Raji (cell line): Measurements from ENCODE around the gene PON2.

Experiments used
- POLR2A ChIP-seq: IDR thresholded peaks from 2 replicates; pipeline ENCODE4 v1.6.1; 2011; ENCODE audit warnings: low read depth, low read length, control low read depth; ENCODE audit not compliant: insufficient read depth

The PON2 gene

DNA sequence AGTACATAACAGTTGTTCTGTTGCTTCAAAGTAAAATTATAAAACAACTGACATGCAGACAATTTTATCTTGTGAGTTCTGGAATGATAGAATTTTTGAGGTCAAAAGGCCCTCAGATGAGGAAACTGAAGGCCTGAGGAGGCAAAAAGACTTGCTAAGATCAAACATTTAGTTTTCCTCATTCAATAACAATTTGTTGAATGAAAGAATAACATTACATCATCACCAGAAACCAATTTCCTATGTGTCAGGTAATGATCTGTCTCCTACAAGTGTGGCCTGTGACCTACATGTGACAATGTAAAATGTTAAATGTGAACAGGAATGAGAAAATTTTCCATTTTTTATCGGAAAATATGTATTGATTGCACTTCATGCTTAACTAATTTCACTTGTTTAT lies 34.4 kb upstream of the PON2 start:
- no peak for TF ChIP-seq POLR2A

DNA sequence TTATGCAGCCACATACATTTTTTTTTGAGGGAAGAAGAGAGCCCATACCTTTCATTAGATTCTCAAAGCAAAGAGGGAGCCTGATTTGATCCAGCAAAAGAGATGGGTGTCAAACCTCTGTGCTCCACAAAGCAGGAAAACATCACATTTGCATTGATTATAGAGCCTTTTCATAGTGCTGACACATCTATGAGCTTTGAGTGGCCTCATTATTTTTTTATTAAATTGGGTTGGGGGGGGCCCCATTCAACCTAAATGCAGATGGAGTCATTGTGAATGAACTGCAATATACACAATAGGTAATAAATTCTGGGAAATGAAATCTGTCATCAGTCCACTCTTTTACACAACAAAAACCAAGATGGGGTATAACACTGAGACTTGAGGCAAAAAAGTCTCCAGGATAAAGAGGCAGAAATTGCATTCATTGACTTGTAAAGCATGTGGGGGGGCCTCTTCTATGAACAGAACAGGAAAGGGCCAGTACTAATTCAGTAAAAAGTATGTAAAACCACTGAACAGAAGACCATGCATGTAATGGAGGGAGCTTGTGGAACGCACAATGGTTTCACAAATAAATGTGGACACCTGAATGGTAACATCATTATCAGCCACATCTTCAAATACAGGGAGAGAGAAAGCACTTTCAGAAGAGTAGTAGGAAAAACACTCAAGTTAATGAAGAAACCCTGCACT lies 33.2 kb upstream of the PON2 start:
- TF ChIP-seq POLR2A = no peak

DNA sequence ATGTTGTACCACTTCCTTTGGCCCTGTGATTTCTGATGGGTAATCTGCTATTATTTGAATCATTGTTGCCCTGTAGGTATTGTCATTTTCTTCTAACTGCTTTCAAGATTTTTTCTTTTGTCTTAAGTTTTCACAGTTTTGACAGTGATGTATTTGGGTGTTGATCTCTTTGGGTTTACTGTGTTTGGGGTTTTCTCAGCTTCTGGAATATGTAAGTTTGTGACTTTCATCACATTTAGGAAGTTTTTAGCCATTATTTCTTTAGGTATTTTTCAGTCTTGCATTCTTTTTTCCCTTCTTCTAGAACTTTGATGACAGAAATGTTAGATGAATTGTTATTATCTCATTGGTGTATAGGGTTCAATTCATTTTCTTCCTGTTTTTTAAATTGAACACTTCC lies 23.1 kb upstream of the PON2 start:
- TF ChIP-seq POLR2A = no peak

DNA sequence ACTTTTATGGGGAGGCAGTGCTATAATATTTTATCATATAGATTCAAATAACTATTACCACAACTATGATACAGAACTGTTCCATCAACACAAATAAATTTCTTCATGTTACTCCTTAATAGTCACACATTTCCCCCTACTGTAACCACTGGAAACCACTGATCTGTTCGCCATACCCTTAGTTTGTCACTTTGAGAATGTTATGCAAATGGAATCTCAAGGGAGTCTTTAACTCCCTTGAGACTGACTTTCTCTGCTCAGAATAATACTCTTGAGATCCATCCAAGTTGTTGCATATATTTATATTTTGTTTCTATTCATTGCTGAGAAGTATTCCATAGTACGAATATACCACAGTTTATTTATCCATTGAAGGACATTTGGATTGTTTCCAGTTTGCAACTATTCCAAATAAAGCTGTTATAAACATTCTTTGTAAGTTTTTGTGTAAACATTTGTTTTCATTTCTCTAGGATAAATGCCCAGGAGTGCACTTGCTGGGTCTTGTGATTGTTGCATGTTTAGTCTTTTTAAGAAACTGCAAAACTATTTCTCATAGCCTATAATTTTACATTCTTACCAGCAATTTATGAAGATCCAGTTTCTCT lies 19.7 kb upstream of the PON2 start:
- no peak for TF ChIP-seq POLR2A

DNA sequence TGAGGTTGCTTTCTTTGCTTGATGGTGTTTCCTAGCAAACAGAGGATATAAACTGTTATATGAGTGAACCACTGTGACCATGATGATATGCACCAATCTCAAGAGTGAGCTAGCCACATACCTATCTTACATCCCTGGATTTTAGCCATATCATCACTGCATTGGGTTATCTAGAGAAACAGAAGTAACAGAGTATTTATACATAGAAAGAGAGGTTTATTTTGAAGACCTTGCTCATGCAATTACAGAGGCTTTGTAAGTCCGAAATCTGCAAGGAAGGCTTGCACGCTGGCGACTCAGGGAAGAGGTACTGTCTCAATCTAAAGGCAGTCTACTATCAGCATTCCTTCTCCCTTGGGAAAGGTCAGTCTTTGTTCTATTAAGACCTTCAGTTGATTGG lies 11.8 kb upstream of the PON2 start:
- no peak for TF ChIP-seq POLR2A

DNA sequence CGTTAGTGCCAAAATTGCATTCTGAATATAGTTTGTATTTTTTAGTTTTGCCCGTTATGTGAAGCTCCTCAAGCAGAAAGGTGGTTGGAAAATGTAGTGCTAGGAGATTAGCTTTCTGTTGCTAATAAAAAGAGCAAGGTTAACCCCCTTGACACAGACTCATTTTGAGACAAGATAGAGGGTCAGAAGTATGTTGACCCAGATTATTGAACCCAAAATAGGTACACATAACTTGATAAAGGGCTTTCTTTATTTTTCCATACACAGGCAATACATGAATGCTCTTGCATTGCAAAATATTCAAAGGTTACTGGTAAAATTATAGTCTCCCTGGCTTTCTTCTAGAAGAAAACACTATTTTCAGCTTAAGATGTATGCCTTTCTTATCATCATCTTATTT lies 10.0 kb upstream of the PON2 start:
- TF ChIP-seq POLR2A = no peak

DNA sequence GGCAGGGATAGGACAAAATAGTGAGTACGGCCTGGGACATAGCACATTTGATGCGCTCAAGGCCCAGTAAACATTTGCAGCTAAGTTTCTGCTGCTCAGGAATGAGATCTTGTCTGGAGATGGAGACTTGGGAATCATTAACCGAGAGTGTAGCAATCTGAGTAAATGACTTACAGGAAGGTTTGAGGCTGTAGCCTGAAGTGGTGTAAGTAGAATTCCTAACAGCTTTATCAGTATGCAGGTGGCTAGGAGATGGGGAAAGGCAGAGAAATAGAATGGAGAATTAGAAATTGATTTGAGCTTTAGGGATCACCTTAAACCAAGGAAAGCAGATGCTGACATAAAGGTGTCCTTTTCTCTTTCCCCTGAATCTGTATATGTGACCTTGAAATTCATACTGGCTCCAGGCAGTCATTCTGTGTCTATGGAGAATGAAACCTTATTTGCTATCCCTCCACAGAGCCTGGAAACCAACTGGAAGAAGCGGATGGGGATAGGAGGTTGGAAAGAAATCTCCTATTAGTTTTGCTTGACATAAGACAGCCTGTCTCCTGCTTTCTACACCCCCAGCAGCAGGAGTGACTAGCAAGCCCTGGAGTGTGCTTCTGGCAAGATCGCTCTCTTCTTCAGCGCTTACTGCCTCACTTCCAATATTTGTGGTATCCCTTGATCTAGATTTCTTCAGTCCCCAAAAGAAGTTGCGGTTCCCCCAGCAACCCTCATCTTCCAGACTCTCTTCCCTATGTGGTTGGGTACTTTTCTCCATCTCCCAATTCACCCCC lies 6.4 kb upstream of the PON2 start:
- no peak for TF ChIP-seq POLR2A

DNA sequence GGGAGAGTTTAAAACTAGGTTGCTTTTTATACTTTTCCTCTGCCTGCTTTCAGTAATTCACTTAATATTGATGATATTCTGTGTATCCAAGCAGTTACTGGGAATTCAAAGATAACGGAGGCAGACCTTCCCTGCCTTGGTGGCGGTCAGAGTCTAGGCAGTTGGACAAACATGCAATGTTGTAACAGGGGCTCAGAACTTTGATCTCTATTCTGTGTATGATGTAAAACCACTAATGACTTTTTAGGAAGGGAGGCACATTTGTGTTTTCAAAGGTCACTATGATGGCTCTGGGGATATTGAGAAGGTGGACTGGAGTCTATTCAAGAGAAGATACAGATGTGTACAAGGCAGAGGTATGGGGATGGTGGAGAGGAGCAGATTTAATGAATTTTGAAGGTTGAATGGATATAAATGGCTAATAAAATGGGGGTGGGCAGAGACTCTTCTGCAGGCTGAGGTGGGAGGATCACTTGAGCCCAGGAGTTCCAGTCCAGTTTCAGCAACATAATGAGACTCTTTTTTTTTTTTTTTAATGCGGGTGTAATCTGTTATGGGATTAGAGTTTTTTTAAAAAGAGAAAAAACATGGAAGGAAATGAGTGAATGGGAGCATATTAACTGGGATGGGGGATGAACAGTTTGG lies 5.7 kb upstream of the PON2 start:
- no peak for TF ChIP-seq POLR2A

DNA sequence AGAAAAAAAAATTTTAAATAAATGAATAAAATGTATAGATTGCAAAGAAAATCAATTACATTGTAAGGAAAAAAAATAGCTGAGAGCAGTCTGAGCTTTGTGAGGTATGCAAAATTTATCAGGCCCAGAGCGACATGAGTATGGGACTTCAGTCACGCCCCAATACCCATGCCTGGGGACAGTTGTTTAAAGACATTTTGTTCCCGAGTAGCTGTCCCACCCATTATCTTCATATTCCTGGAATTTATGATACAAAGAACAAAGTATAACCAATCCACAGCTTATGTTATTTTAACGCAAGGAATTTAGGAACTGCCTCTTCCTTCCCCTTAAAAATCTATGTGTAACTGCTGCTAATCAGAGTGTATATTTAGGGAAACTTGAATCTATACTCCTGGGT lies 1.6 kb upstream of the PON2 start:
- TF ChIP-seq POLR2A = no peak

DNA sequence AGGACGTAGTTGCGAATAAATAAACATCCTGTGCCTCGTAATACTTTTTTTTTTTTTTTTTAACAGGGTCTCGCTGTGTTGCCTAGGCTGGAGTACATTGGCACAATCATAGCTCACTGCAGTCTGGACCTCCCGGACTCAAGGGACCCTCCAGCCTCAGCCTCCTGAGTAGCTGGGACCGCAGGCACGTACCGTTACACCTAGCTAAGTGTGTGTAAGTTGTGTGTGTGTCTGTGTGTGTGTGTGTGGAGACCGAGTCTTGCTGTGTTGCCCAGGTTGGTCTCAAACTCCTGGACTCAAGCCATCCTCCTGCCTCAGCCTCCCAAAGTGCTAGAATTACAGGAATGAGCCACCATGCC lies 573 bp upstream of the PON2 start:
- TF ChIP-seq POLR2A = no peak

DNA sequence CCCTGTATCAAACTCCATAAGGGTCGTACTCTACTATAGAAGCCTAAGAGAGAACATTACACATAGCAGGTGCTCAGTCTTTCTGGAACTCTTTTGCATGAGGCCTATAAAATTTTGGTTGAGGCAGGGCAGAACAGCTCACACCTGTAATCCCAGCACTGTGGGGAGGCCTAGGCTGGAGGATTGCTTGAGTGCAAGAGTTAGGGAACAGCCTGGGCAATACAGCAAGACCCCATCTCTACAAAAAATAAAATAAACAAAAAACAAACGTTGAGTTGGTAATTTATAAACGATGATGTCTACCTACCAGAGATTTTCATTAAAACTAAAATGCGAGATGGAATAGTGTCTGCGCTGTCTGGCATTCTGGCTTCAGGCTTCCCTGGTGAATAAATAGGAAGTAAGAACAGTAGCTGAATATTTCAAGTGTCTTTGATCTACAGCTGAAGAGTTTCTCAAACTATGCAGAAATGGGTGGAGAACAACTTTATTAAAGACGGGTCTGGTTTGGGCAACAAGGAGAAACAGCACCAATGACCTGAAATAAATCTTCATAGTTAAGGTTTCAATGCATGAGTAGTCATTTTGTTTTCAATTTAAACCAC lies 774 bp downstream of the PON2 start:
- TF ChIP-seq POLR2A = no peak

DNA sequence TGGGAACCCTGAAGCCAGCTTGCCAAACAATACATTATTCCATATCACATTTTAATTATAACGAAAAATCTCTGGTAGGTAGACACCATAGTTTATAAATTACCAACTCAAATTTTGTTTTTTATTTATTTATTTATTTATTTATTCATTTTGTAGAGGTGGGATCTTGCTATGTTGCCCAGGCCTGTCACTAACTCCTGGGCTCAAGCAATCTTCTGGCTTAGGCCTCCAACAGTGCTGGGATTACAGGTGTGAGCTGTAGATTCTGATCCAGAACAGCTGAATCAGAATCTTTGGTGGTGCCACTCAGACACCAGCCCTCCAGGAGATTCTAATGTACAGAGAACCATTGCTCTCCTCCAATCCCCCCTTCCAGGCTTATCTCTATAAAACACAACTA lies 1.7 kb downstream of the PON2 start:
- TF ChIP-seq POLR2A = no peak

DNA sequence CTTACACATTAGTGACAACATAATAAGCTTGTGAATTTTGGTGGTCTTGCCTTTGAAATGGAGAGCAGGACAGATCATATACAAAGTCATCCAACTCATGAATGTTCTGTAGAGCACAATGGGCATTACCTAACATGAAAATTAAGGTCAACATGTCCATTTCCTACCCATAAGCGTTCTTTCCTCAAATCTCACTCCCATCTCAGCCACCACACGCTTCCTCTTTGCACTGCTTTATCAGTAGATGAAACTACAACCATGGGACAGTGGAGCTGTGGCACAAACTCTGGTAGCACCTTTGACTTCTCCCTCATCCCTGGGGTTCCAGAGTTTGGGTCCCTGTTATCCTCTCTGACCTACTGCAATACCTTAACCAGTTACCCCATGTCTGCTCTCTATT lies 2.2 kb downstream of the PON2 start:
- no peak for TF ChIP-seq POLR2A

DNA sequence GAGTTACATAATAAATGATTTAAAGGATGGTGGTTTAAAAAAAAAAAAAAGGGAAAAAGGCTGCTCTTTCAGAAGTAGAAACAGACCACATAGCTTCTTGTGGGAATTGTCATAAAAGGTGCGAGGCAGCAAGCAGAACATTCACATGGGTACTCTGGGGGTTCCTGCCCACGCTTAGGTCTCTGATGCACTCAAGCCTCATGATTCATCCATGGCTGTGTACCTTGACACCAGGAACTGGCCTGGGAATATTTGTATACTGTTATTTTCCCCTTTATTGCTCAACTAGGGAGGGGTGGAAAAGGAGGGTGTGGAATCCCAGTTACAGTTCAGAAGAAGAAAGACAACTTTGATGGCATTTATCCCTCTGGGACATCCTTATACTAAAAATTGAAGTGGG lies 4.0 kb downstream of the PON2 start:
- TF ChIP-seq POLR2A = no peak

DNA sequence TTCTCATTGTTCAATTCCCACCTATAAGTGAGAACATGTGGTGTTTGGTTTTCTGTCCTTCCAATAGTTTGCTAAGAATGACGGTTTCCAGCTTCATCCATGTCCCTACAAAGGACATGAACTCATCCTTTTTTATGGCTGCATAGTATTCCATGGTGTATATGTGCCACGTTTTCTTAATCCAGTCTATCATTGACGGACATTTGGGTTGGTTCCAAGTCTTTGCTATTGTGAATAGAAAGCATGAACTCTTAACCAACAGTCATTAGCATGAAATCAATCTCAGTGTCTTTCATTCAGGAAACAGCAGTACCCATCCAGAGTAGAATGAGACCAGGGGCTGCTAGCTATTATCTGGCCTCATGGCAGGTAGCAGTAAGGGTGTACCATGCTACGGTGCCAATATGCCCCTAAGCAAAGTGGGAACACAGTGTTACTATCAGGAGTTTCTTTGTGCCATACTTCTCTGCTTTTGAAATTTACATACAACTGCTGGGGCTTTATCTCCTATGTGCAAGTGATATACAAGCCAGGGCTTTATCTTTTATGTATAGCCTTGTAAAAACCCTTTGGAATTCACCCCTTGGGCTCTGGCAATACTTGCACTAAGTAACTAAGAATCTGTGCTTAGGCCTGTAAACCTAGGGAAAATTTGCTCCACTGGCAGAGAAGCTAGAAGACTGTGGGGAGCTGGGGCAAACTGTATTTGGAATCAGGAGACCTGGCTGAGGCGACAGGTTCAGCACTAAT lies 5.4 kb downstream of the PON2 start:
- no peak for TF ChIP-seq POLR2A
